Neural cell (in vitro differentiated cells): ENCODE results near the gene PCDH9.

ENCODE experiments used
- EP300 ChIP-seq: fragments of 450-650 bp; conservative IDR thresholded peaks from 2 replicates; pipeline ENCODE4 v1.6.1; 2014; ENCODE audit warnings: antibody characterized with exemption, mild to moderate bottlenecking, moderate library complexity; ENCODE audit not compliant: poor library complexity, severe bottlenecking
- EZH2 ChIP-seq: fragments of 200-600, 300-800 bp; shearing (Covaris generic), sonication (generic); IDR thresholded peaks from 2 replicates; pipeline ENCODE4 v1.6.1; 2014; ENCODE audit warnings: antibody characterized with exemption, low read length, borderline replicate concordance, mild to moderate bottlenecking; ENCODE audit not compliant: insufficient read depth, poor library complexity, severe bottlenecking
- MXI1 ChIP-seq: fragments of 450-650 bp; conservative IDR thresholded peaks from 2 replicates; pipeline ENCODE4 v1.6.1; 2014; ENCODE audit warnings: antibody characterized with exemption, mild to moderate bottlenecking; ENCODE audit not compliant: poor library complexity, severe bottlenecking
- POLR2AphosphoS5 ChIP-seq: IDR thresholded peaks from 2 replicates; pipeline ENCODE4 v1.6.1; 2012
- RAD21 ChIP-seq: fragments of 450-650 bp; conservative IDR thresholded peaks from 2 replicates; pipeline ENCODE4 v1.6.1; 2014; ENCODE audit warnings: antibody characterized with exemption, mild to moderate bottlenecking, moderate library complexity
- SMC3 ChIP-seq: fragments of 450-650 bp; conservative IDR thresholded peaks from 2 replicates; pipeline ENCODE4 v1.6.1; 2014; ENCODE audit warnings: antibody characterized with exemption, mild to moderate bottlenecking, moderate library complexity; ENCODE audit not compliant: poor library complexity
- TAF1 ChIP-seq: IDR thresholded peaks from 2 replicates; pipeline ENCODE4 v1.6.1; 2012; ENCODE audit warnings: low read depth
- TF ChIP-seq, protein P1 (sequence below): fragments of 450-650 bp; IDR thresholded peaks from 2 replicates; pipeline ENCODE4 v1.5.1; 2014; ENCODE audit warnings: antibody characterized with exemption, mild to moderate bottlenecking, moderate library complexity; ENCODE audit not compliant: poor library complexity, severe bottlenecking
- TF ChIP-seq, protein P2 (sequence below): IDR thresholded peaks from 2 replicates; pipeline ENCODE4 v1.6.1; 2012; ENCODE audit warnings: borderline replicate concordance

DNA sequence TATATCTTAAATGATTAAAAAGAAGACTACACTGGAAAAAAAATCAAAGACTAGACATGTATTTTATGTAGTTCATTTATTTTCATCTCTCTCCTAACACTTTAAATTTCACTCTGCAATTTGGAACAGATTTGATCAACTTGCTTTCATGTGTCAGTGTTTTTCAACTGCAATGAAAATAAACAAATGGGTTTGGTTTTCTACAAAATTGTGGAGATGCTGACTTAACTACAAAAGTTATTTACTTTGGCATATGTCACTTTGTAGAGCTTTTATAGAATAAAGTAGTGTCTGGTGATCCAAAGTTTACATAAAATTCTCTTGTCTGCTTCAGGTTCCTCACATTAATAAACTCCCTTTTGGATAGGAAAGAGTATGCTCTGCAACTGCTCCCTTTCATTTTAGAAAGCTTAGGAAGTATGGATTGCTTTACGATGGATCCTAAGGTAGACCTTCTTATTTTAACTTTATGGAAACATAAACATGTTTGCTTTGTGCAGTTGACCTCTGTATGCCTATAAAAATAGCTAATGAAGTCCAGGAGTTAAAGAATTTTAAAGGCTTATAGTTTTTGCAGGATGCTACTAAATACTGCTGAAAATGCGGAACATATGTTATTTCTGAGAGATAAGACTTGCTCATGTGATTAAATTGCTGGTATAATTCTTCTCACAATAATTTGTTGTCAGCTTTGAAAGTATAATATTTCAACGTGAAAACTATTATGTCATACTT, 815.9 kb downstream of the PCDH9 start:
- TF ChIP-seq EZH2 (no peak), POLR2AphosphoS5 (no peak), MXI1 (no peak), TAF1 (no peak), EP300 (no peak), SMC3 (no peak), RAD21 (no peak)
- TF ChIP-seq, protein P1, sequence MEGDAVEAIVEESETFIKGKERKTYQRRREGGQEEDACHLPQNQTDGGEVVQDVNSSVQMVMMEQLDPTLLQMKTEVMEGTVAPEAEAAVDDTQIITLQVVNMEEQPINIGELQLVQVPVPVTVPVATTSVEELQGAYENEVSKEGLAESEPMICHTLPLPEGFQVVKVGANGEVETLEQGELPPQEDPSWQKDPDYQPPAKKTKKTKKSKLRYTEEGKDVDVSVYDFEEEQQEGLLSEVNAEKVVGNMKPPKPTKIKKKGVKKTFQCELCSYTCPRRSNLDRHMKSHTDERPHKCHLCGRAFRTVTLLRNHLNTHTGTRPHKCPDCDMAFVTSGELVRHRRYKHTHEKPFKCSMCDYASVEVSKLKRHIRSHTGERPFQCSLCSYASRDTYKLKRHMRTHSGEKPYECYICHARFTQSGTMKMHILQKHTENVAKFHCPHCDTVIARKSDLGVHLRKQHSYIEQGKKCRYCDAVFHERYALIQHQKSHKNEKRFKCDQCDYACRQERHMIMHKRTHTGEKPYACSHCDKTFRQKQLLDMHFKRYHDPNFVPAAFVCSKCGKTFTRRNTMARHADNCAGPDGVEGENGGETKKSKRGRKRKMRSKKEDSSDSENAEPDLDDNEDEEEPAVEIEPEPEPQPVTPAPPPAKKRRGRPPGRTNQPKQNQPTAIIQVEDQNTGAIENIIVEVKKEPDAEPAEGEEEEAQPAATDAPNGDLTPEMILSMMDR = no peak
- TF ChIP-seq, protein P2, sequence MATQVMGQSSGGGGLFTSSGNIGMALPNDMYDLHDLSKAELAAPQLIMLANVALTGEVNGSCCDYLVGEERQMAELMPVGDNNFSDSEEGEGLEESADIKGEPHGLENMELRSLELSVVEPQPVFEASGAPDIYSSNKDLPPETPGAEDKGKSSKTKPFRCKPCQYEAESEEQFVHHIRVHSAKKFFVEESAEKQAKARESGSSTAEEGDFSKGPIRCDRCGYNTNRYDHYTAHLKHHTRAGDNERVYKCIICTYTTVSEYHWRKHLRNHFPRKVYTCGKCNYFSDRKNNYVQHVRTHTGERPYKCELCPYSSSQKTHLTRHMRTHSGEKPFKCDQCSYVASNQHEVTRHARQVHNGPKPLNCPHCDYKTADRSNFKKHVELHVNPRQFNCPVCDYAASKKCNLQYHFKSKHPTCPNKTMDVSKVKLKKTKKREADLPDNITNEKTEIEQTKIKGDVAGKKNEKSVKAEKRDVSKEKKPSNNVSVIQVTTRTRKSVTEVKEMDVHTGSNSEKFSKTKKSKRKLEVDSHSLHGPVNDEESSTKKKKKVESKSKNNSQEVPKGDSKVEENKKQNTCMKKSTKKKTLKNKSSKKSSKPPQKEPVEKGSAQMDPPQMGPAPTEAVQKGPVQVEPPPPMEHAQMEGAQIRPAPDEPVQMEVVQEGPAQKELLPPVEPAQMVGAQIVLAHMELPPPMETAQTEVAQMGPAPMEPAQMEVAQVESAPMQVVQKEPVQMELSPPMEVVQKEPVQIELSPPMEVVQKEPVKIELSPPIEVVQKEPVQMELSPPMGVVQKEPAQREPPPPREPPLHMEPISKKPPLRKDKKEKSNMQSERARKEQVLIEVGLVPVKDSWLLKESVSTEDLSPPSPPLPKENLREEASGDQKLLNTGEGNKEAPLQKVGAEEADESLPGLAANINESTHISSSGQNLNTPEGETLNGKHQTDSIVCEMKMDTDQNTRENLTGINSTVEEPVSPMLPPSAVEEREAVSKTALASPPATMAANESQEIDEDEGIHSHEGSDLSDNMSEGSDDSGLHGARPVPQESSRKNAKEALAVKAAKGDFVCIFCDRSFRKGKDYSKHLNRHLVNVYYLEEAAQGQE = no peak
